Neural progenitor cell (in vitro differentiated cells): ENCODE results near the gene RAB9B. TPM values are rescaled to one million over a fixed set of nuclear protein-coding genes. Genes with fewer than 3 reads are reported as not detected.
"Not testable (repeated sequence)": the region's sequence is repeated elsewhere in the genome, so short reads cannot be mapped to it uniquely, and the experiment has no call there.

Experiments
- DNase-seq: peaks from one replicate; pipeline ENCODE4 v3.0.0-alpha.2; 2016; ENCODE audit warnings: low spot score
- H2AFZ ChIP-seq: fragments of 200-600 bp; sonication (generic); replicated peaks from 2 replicates; pipeline ENCODE4 v1.6.1; 2016; ENCODE audit warnings: antibody characterized with exemption
- H3F3A ChIP-seq: fragments of 200-600 bp; sonication (generic); 2 replicates; pipeline ENCODE4 v1.6.1; 2016; ENCODE audit warnings: antibody characterized with exemption, low read depth
- H3K27ac ChIP-seq: fragments of 200-600 bp; sonication (generic); 2 replicates; pipeline ENCODE4 v1.5.1; 2016; ENCODE audit warnings: mild to moderate bottlenecking
- H3K27me3 ChIP-seq: fragments of 200-600 bp; sonication (generic); 2 replicates; pipeline ENCODE4 v1.6.1; 2016; ENCODE audit warnings: mild to moderate bottlenecking, moderate library complexity
- H3K36me3 ChIP-seq: fragments of 200-600 bp; sonication (generic); 2 replicates; pipeline ENCODE4 v1.5.1; 2016
- H3K4me1 ChIP-seq: fragments of 200-600 bp; sonication (generic); 2 replicates; pipeline ENCODE4 v1.6.1; 2016; ENCODE audit warnings: mixed run types
- H3K4me2 ChIP-seq: fragments of 200-600 bp; sonication (generic); 2 replicates; pipeline ENCODE4 v1.6.1; 2016
- H3K4me3 ChIP-seq: fragments of 200-600 bp; sonication (generic); 2 replicates; pipeline ENCODE4 v1.5.1; 2016
- H3K79me2 ChIP-seq: fragments of 200-600 bp; sonication (generic); 2 replicates; pipeline ENCODE4 v1.6.1; 2016; ENCODE audit warnings: low read depth
- H3K9ac ChIP-seq: fragments of 200-600 bp; sonication (generic); 2 replicates; pipeline ENCODE4 v1.6.1; 2016
- H3K9me3 ChIP-seq: fragments of 200-600 bp; sonication (generic); 2 replicates; pipeline ENCODE4 v1.5.1; 2016; ENCODE audit warnings: low read depth
- H4K20me1 ChIP-seq: fragments of 200-600 bp; sonication (generic); 2 replicates; pipeline ENCODE4 v1.6.1; 2016; ENCODE audit warnings: low read depth
- H3K27ac Mint-ChIP-seq: 3 replicates; pipeline ENCODE4 v1.8.0; 2021; ENCODE audit warnings: mixed read lengths
- H3K27me3 Mint-ChIP-seq: 2 replicates; pipeline ENCODE4 v1.8.0; 2022; ENCODE audit warnings: low read depth, mild to moderate bottlenecking, inconsistent platforms, moderate library complexity, mixed read lengths; ENCODE audit not compliant: insufficient read depth
- H3K36me3 Mint-ChIP-seq: 3 replicates; pipeline ENCODE4 v1.8.0; 2021; ENCODE audit warnings: mixed read lengths
- H3K4me1 Mint-ChIP-seq: 3 replicates; pipeline ENCODE4 v1.8.0; 2021; ENCODE audit warnings: mixed read lengths
- H3K4me3 Mint-ChIP-seq: 3 replicates; pipeline ENCODE4 v1.8.0; 2021; ENCODE audit warnings: mild to moderate bottlenecking, moderate library complexity, mixed read lengths
- H3K9me3 Mint-ChIP-seq: 3 replicates; pipeline ENCODE4 v1.8.0; 2020; ENCODE audit warnings: mixed read lengths
- EZH2 ChIP-seq: fragments of 200-600 bp; sonication (generic); IDR thresholded peaks from 2 replicates; pipeline ENCODE4 v1.6.1; 2017; ENCODE audit warnings: antibody characterized with exemption, mild to moderate bottlenecking, moderate library complexity
- EZH2phosphoT487 ChIP-seq: fragments of 200-600 bp; sonication (generic); IDR thresholded peaks from 2 replicates; pipeline ENCODE4 v1.6.1; 2017; ENCODE audit warnings: antibody characterized with exemption
- total RNA-seq: library from RNA; depleted of rRNA; stranded (reverse); fragments of >200 nt; gene quantifications from 2 replicates; pipeline ENCODE4 v1.2.3, GENCODE V29; 2015; ENCODE audit warnings: low replicate concordance
- TF ChIP-seq, protein P1 (sequence below): fragments of 200-600 bp; sonication (generic); IDR thresholded peaks from 2 replicates; pipeline ENCODE4 v1.5.1; 2017; ENCODE audit warnings: antibody characterized with exemption, mild to moderate bottlenecking

RAB9B gene
- total RNA-seq, 1 donor from 2014 or later, result 2.2 TPM

DNA sequence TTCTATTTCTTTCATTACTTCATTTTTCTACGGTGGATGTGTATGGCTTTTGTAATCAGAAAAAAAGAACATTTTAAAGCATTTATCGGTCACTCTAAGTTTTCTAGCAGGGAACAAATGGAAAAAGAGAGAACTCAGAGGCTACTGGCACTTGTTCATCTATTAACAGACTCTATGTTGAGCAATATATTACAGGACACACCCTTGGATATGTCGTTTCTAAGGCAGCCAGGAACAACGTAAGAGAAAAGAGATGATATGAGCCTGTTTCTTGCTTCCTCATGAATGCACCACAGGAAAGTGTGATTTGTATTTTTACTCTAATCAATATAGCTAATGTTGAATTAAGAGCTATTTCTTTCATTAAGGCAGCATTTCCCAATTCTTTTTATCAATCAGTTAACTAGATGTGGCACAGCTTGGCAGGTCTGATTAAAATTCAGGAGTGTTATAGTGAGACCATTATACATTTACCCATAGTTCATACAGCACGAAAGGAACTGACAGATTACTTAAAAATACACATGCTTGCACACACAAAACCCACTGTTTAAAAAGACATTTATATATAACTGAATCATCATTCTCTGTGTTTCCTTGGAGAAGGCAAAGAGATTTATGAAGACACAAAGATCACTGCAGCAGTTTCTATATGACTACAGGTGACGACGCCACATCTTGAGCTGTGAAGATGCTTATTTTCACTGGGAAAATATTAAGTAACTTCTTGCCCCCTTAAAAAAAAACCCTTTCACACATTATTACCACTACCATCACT lies 13.0 kb downstream of the RAB9B start:
- Histone ChIP-seq H2AFZ (no peak overlapping the region), H3K9me3 (no peaks in the 10 kb centered on the region), H3K4me1 (no peaks in the 10 kb centered on the region), H3K4me3 (no peak overlapping the region), H3K9ac (no peak overlapping the region), H3K27ac (no peak overlapping the region), H3K36me3 (no peaks in the 10 kb centered on the region), H4K20me1 (no peaks in the 10 kb centered on the region), H3F3A (no peaks in the 10 kb centered on the region), H3K27me3 (peaks cover 12% of the 10 kb centered on the region), H3K79me2 (no peaks in the 10 kb centered on the region), H3K4me2 (no peak overlapping the region)
- Mint-ChIP-seq H3K27ac (no peak overlapping the region), H3K27me3 (no peaks in the 10 kb centered on the region), H3K9me3 (no peaks in the 10 kb centered on the region), H3K36me3 (no peaks in the 10 kb centered on the region), H3K4me1 (no peaks in the 10 kb centered on the region), H3K4me3 (no peak overlapping the region)
- no peak for TF ChIP-seq EZH2phosphoT487
- no peak for TF ChIP-seq EZH2
- TF ChIP-seq, protein P1, sequence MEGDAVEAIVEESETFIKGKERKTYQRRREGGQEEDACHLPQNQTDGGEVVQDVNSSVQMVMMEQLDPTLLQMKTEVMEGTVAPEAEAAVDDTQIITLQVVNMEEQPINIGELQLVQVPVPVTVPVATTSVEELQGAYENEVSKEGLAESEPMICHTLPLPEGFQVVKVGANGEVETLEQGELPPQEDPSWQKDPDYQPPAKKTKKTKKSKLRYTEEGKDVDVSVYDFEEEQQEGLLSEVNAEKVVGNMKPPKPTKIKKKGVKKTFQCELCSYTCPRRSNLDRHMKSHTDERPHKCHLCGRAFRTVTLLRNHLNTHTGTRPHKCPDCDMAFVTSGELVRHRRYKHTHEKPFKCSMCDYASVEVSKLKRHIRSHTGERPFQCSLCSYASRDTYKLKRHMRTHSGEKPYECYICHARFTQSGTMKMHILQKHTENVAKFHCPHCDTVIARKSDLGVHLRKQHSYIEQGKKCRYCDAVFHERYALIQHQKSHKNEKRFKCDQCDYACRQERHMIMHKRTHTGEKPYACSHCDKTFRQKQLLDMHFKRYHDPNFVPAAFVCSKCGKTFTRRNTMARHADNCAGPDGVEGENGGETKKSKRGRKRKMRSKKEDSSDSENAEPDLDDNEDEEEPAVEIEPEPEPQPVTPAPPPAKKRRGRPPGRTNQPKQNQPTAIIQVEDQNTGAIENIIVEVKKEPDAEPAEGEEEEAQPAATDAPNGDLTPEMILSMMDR, result no peak
- no peak for DNase-seq

DNA sequence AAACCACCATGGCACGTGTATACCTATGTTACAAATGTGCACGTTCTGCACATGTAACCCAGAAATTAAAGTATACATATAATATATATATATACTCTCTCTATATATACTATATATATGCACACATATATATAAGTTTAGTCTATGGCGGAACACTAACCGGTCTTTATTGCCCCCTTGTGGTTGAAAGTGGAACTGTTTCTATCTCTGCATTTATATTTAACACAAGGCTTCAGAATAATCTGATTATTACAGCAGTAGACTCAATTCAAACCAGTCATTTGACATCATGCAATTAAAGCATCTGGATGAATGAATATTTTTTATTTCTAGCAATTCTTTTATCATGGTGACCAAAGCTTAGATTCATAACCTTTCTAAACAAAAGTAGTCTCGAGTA lies 14.6 kb downstream of the RAB9B start:
- Histone ChIP-seq H3K79me2 (no peaks in the 10 kb centered on the region), H3K27me3 (peaks cover 12% of the 10 kb centered on the region), H3K27ac (no peak overlapping the region), H2AFZ (no peak overlapping the region), H3K9ac (no peak overlapping the region), H3K9me3 (no peaks in the 10 kb centered on the region), H4K20me1 (no peaks in the 10 kb centered on the region), H3K36me3 (no peaks in the 10 kb centered on the region), H3K4me3 (no peak overlapping the region), H3K4me1 (no peaks in the 10 kb centered on the region), H3F3A (no peaks in the 10 kb centered on the region), H3K4me2 (no peak overlapping the region)
- no peaks in the 10 kb centered on the region for H3K36me3 Mint-ChIP-seq
- no peak overlapping the region for H3K27ac Mint-ChIP-seq
- TF ChIP-seq, protein P1, result peak; percentile 85
- TF ChIP-seq EZH2 (no peak), EZH2phosphoT487 (no peak)
- no peaks in the 10 kb centered on the region for H3K9me3 Mint-ChIP-seq
- no peak overlapping the region for H3K4me3 Mint-ChIP-seq
- peak; percentile 69 for DNase-seq
- no peaks in the 10 kb centered on the region for H3K4me1 Mint-ChIP-seq
- no peaks in the 10 kb centered on the region for H3K27me3 Mint-ChIP-seq

DNA sequence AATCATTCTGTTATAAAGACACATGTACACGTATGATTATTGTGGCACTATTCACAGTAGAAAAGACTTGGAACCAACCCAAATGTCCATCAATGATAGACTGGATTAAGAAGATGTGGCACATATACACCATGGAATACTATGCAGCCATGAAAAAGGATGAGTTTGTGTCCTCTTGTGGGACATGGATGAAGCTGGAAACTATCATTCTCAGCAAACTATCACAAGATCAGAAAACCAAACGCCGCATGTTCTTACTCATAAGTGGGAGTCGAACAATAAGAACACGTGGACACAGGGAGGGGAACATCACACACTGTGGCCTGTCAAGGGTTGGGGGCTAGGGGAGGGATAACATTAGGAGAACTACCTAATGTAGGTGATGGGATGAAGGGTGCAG lies 15.0 kb downstream of the RAB9B start:
- peaks cover 12% of the 10 kb centered on the region for H3K27me3 ChIP-seq
- not testable (repeated sequence) for H3F3A ChIP-seq, H4K20me1 ChIP-seq, H3K9ac ChIP-seq, H3K27me3 Mint-ChIP-seq, H3K4me1 ChIP-seq, H3K4me3 ChIP-seq, H3K9me3 Mint-ChIP-seq, DNase-seq, H3K36me3 ChIP-seq, H3K79me2 ChIP-seq, H3K4me1 Mint-ChIP-seq, H2AFZ ChIP-seq, H3K36me3 Mint-ChIP-seq, H3K4me2 ChIP-seq, H3K27ac ChIP-seq, H3K4me3 Mint-ChIP-seq, H3K27ac Mint-ChIP-seq, H3K9me3 ChIP-seq

DNA sequence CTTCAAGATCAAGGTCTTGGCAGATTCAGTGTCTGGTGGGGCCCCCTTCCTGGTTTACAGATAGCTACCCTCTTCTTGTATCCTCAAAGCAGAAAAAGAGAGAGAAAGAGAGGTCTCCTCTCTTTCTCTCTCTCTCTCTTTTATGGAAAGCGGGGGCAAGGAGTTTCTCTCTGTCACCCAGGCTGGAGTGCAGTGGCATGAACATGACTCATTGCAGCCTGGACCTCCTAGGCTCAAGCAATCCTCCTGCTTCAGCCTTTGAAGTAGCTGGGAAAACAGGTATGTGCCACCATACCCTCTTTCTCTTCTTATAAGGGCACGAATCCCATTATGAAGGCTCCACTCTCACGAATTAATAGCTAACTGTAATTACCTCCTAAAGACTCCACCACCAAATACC lies 20.2 kb downstream of the RAB9B start:
- H3K27me3 ChIP-seq, result peaks cover 12% of the 10 kb centered on the region
- no peak for DNase-seq
- H3K4me1 ChIP-seq, result no peaks in the 10 kb centered on the region
- TF ChIP-seq, protein P1, result no peak
- TF ChIP-seq EZH2 (no peak), EZH2phosphoT487 (no peak)
- no peaks in the 10 kb centered on the region for H3K36me3 Mint-ChIP-seq
- no peak overlapping the region for H2AFZ ChIP-seq
- no peaks in the 10 kb centered on the region for H3K36me3 ChIP-seq
- H3K27me3 Mint-ChIP-seq, result peaks cover 7% of the 10 kb centered on the region
- no peaks in the 10 kb centered on the region for H3F3A ChIP-seq
- no peaks in the 10 kb centered on the region for H3K9me3 ChIP-seq
- no peak overlapping the region for H3K27ac Mint-ChIP-seq
- H3K9ac ChIP-seq, result no peak overlapping the region
- peaks cover 5% of the 10 kb centered on the region for H3K4me1 Mint-ChIP-seq
- H4K20me1 ChIP-seq, result no peaks in the 10 kb centered on the region
- no peak overlapping the region for H3K4me3 ChIP-seq
- H3K4me2 ChIP-seq, result no peak overlapping the region
- H3K9me3 Mint-ChIP-seq, result no peaks in the 10 kb centered on the region
- no peaks in the 10 kb centered on the region for H3K79me2 ChIP-seq
- H3K4me3 Mint-ChIP-seq, result no peak overlapping the region
- H3K27ac ChIP-seq, result no peak overlapping the region
